Tongue (tissue), 1 donor: Measurements from ENCODE around the gene MYH15. TPM values are rescaled to one million over a fixed set of nuclear protein-coding genes. Genes with fewer than 3 reads are reported as not detected.

ENCODE experiments used
- total RNA-seq: library from RNA; depleted of rRNA; stranded (reverse); fragments of >200 nt; gene quantifications from one replicate; pipeline ENCODE4 v1.2.3, GENCODE V29; 2014

MYH15 gene
- total RNA-seq, 1 donor from 2014 or later, result 0.82 TPM

Other genes starting within 250 kb of the MYH15 start
- not detected for gene HHLA2, start 214.0 kb downstream of the MYH15 start, total RNA-seq
- 17.5 TPM for gene CIP2A, start 78.8 kb upstream of the MYH15 start, total RNA-seq
- gene DZIP3, start 79.1 kb upstream of the MYH15 start, total RNA-seq, result 22.9 TPM
- not detected for gene RETNLB, start 246.8 kb upstream of the MYH15 start, total RNA-seq